A204.1 (cell line): ENCODE measurements around the gene RLN1.
"Not testable (repeated sequence)": the region's sequence is repeated elsewhere in the genome, so short reads cannot be mapped to it uniquely, and the experiment has no call there.

Source experiments
- FAIRE-seq: peaks from 2 replicates; lab custom pipeline; 2012; peaks lifted over from hg19 to GRCh38; lab: Jason Lieb, UNC

Gene RLN1

GRCh38 chr9:5321601-5322000, 18.1 kb downstream of the RLN1 start:
- not testable (repeated sequence) for FAIRE-seq

- no peak for FAIRE-seq
These were observed 18.6 kb downstream of the RLN1 start for GRCh38 chr9:5321058-5321457.

- not testable (repeated sequence) for FAIRE-seq
These were observed 23.3 kb downstream of the RLN1 start for GRCh38 chr9:5316406-5316805.

GRCh38 chr9:5315187-5315923, 24.3 kb downstream of the RLN1 start:
- FAIRE-seq = no peak

- no peak for FAIRE-seq
These were observed 28.8 kb downstream of the RLN1 start for GRCh38 chr9:5310851-5311250.

GRCh38 chr9:5305741-5306140, 33.9 kb downstream of the RLN1 start:
- no peak for FAIRE-seq

- FAIRE-seq = not testable (repeated sequence)
These were observed 35.6 kb downstream of the RLN1 start, which contains the start of gene RLN2 for GRCh38 chr9:5303840-5304795. Gene RLN2, minus strand, starts transcription at chr9:5304716. Its CDS starts 136 bp downstream, at chr9:5304580.

- no peak for FAIRE-seq
These were observed 38.1 kb downstream of the RLN1 start for GRCh38 chr9:5301544-5301943.

GRCh38 chr9:5292141-5292540, 47.5 kb downstream of the RLN1 start:
- no peak for FAIRE-seq

GRCh38 chr9:5288591-5288990, 51.1 kb downstream of the RLN1 start:
- FAIRE-seq = no peak

GRCh38 chr9:5286262-5286661, 53.4 kb downstream of the RLN1 start:
- no peak for FAIRE-seq
